ENCODE measurements around the gene ALKBH6. TPM values are rescaled to one million over a fixed set of nuclear protein-coding genes. Genes with fewer than 3 reads are reported as not detected.

The ALKBH6 gene
- total RNA-seq, 4 donors from 2014 or later, result 14.6 to 28.6 (median 18.8) TPM

GRCh38 chr19:35992907-35993765, 20.9 kb downstream of the ALKBH6 start:
- no peak for DNase-seq
- 55 to 57% methylated on average over 7 to 8 of the region's 8 CpGs for WGBS, 2 donors
- TF ChIP-seq POLR2A (IDR thresholded peaks at IDR 0.05) (no peak), CTCF (IDR thresholded peaks at IDR 0.05) (no peak)

GRCh38 chr19:35991731-35992450, 22.1 kb downstream of the ALKBH6 start:
- Histone ChIP-seq H3K4me1 (peaks cover 19 to 39% (median 29%) of the 10 kb centered on the region in 3 donors), H3K4me3 (no peak overlapping the region), H3K36me3 (peaks cover 0 to 2% (median 0%) of the 10 kb centered on the region in 3 donors), H3K27me3 (peaks cover 0 to 20% (median 3%) of the 10 kb centered on the region in 4 donors), H3K27ac (no peak overlapping the region), H3K9me3 (no peaks in the 10 kb centered on the region)
- DNase-seq, result no peak
- WGBS, 2 donors, result 77 to 90% methylated on average over 3 to 5 of the region's 7 CpGs
- TF ChIP-seq POLR2A (IDR thresholded peaks at IDR 0.05), result no peak
- no peak for TF ChIP-seq CTCF (IDR thresholded peaks at IDR 0.05)
- intact Hi-C loops (cut with DNase I), result no loop called here

More at GRCh38 chr19:35992907-35993765, 20.9 kb downstream of the ALKBH6 start:
- intact Hi-C loops (cut with DNase I), result no loop called here
- H3K27ac ChIP-seq, result no peak overlapping the region
- peaks cover 0 to 15% (median 0%) of the 10 kb centered on the region in 3 donors for H3K36me3 ChIP-seq
- H3K27me3 ChIP-seq, result peaks cover 0 to 8% (median 0%) of the 10 kb centered on the region in 4 donors
- no peak overlapping the region for H3K4me3 ChIP-seq
- no peaks in the 10 kb centered on the region for H3K9me3 ChIP-seq
- peaks cover 12 to 38% (median 24%) of the 10 kb centered on the region in 3 donors for H3K4me1 ChIP-seq

- Histone ChIP-seq H3K36me3 (no peaks in the 10 kb centered on the region), H3K27me3 (peaks cover 0 to 29% (median 4%) of the 10 kb centered on the region in 4 donors), H3K4me3 (no peak overlapping the region), H3K4me1 (peaks cover 17 to 35% (median 23%) of the 10 kb centered on the region in 3 donors), H3K9me3 (no peaks in the 10 kb centered on the region), H3K27ac (no peak overlapping the region)
- intact Hi-C loops (cut with DNase I), result no loop called here
- TF ChIP-seq CTCF (IDR thresholded peaks at IDR 0.05), result no peak
- no peak for DNase-seq
- 79 to 80% methylated on average over 9 of the region's 10 CpGs for WGBS, 2 donors
Measured at GRCh38 chr19:35990771-35991730, 23.0 kb downstream of the ALKBH6 start.

- no peak overlapping the region for H3K27ac ChIP-seq
- peaks cover 17 to 28% (median 20%) of the 10 kb centered on the region in 3 donors for H3K4me1 ChIP-seq
- no peak for TF ChIP-seq CTCF (IDR thresholded peaks at IDR 0.05)
- no peak for TF ChIP-seq POLR2A (IDR thresholded peaks at IDR 0.05)
- no peak overlapping the region for H3K4me3 ChIP-seq
- intact Hi-C loops (cut with DNase I), result no loop called here
- DNase-seq, result no peak
- H3K27me3 ChIP-seq, result peaks cover 0 to 38% (median 4%) of the 10 kb centered on the region in 4 donors
- no peaks in the 10 kb centered on the region for H3K36me3 ChIP-seq
- H3K9me3 ChIP-seq, result no peaks in the 10 kb centered on the region
- 79 to 88% methylated on average over 4 of the region's 4 CpGs for WGBS, 2 donors
Measured at GRCh38 chr19:35990156-35990555, 23.9 kb downstream of the ALKBH6 start.
